Gastroesophageal sphincter (tissue), 4 donors: ENCODE measurements around the gene FRAT2. TPM values are rescaled to one million over a fixed set of nuclear protein-coding genes. Genes with fewer than 3 reads are reported as not detected.

ENCODE experiments used
- ATAC-seq: fragments of 150-250 bp; one replicate; pipeline ENCODE4 v1.9.1; 2016; ENCODE audit warnings: mild to moderate bottlenecking, moderate library complexity
- H3K27ac ChIP-seq, 4 donors: fragments of 200-600 bp; sonication (generic) in 3 of 4; 1 replicate in 3 of 4; 2 replicates in 1 of 4; pipeline ENCODE4 v1.5.1; 2016 to 2019
- H3K27me3 ChIP-seq: fragments of 200-600 bp; sonication (generic); one replicate; pipeline ENCODE4 v1.5.1; 2019
- H3K36me3 ChIP-seq, 2 donors: fragments of 200-600 bp; sonication (generic); one replicate each; pipeline ENCODE4 v1.5.1; 2019; ENCODE audit warnings: control low read depth in 1 of 2
- H3K4me1 ChIP-seq, 3 donors: fragments of 200-600 bp; sonication (generic); 1 replicate in 2 of 3; 2 replicates in 1 of 3; pipeline ENCODE4 v1.5.1; 2016 to 2019; ENCODE audit warnings: control low read depth in 2 of 3
- H3K4me3 ChIP-seq, 2 donors: fragments of 200-600 bp; sonication (generic); one replicate each; pipeline ENCODE4 v1.5.1; 2019; ENCODE audit warnings: mild to moderate bottlenecking in 1 of 2, moderate library complexity in 1 of 2
- H3K9me3 ChIP-seq, 3 donors: fragments of 200-600 bp; sonication (generic); one replicate each; pipeline ENCODE4 v1.5.1; 2017 to 2019; ENCODE audit warnings: control low read depth in 2 of 3
- CTCF ChIP-seq, 4 experiments: fragments of 200-600 bp in 2 of 4; fragments of 450-650 bp in 2 of 4; sonication (generic) in 1 of 4; IDR thresholded peaks; one replicate each; pipeline ENCODE4 v1.5.1; 2017 to 2019; ENCODE audit warnings: antibody characterized with exemption in 4 of 4, mild to moderate bottlenecking in 2 of 4, moderate library complexity in 2 of 4
- EP300 ChIP-seq: sonication (generic); formaldehyde crosslinking; IDR thresholded peaks from one replicate; pipeline ENCODE4 v1.6.1; 2017; ENCODE audit warnings: antibody characterized with exemption, mild to moderate bottlenecking
- POLR2A ChIP-seq, 2 donors: fragments of 450-650 bp; IDR thresholded peaks; one replicate each; pipeline ENCODE4 v1.6.1; 2017; ENCODE audit warnings: antibody characterized with exemption in 2 of 2, mild to moderate bottlenecking in 2 of 2, moderate library complexity in 1 of 2
- POLR2AphosphoS5 ChIP-seq: sonication (generic); formaldehyde crosslinking; IDR thresholded peaks from one replicate; pipeline ENCODE4 v1.6.1; 2017; ENCODE audit warnings: antibody characterized with exemption
- WGBS, 2 donors: methylation state at CpG; one replicate each; pipeline ENCODE4 v1.1.5; 2018; ENCODE audit warnings: low coverage in 1 of 2; 5-methylcytosine and 5-hydroxymethylcytosine counted together
- total RNA-seq, 4 donors: library from RNA; depleted of rRNA; stranded (reverse); fragments of >200 nt; gene quantifications; one replicate each; pipeline ENCODE4 v1.1.0, GENCODE V29; 2016

The FRAT2 gene
- total RNA-seq, 4 donors from 2014 or later = 10.8 to 20.9 (median 12.5) TPM

- TF ChIP-seq EP300 = no peak
- TF ChIP-seq CTCF (IDR thresholded peaks at IDR 0.05) = no peak
- no peak for TF ChIP-seq POLR2AphosphoS5
- no peak for TF ChIP-seq POLR2A (IDR thresholded peaks at IDR 0.05)
- 77 to 85% methylated on average over 2 to 4 of the region's 7 CpGs for WGBS, 2 donors
- Histone ChIP-seq H3K36me3 (peaks cover 0 to 96% of the 10 kb centered on the region in 2 donors), H3K27me3 (no peaks in the 10 kb centered on the region), H3K9me3 (no peaks in the 10 kb centered on the region), H3K4me1 (no peaks in the 10 kb centered on the region), H3K27ac (no peak overlapping the region), H3K4me3 (no peak overlapping the region)
- ATAC-seq = no peak
These were observed 37.2 kb upstream of the FRAT2 start for GRCh38 chr10:97371696-97372095.

- Histone ChIP-seq H3K4me1 (no peaks in the 10 kb centered on the region), H3K36me3 (peaks cover 0 to 98% of the 10 kb centered on the region in 2 donors), H3K9me3 (no peaks in the 10 kb centered on the region), H3K27ac (no peak overlapping the region), H3K27me3 (no peaks in the 10 kb centered on the region), H3K4me3 (no peak overlapping the region)
- 85 to 97% methylated on average over 4 of the region's 12 CpGs for WGBS, 2 donors
- no peak for ATAC-seq
- no peak for TF ChIP-seq POLR2AphosphoS5
- TF ChIP-seq EP300 = no peak
- no peak for TF ChIP-seq CTCF (IDR thresholded peaks at IDR 0.05)
- TF ChIP-seq POLR2A (IDR thresholded peaks at IDR 0.05) = no peak
These were observed 32.7 kb upstream of the FRAT2 start for GRCh38 chr10:97367126-97367649.

GRCh38 chr10:97366572-97366971 is 32.0 kb upstream of the FRAT2 start:
- H3K27ac ChIP-seq = peak overlapping the region in 2 of 4 donors; percentile 26 to 35
- peaks cover 0 to 96% of the 10 kb centered on the region in 2 donors for H3K36me3 ChIP-seq
- no peak overlapping the region for H3K4me3 ChIP-seq
- ATAC-seq = no peak
- WGBS, 2 donors = 60% methylated on average over 1 of the region's 11 CpGs; no CpG with 5 or more reads in 1 of the 2 donors
- no peaks in the 10 kb centered on the region for H3K9me3 ChIP-seq
- TF ChIP-seq POLR2A (IDR thresholded peaks at IDR 0.05) (no peak), CTCF (IDR thresholded peaks at IDR 0.05) (no peak), EP300 (no peak), POLR2AphosphoS5 (no peak)
- H3K27me3 ChIP-seq = no peaks in the 10 kb centered on the region
- H3K4me1 ChIP-seq = no peaks in the 10 kb centered on the region

DNA sequence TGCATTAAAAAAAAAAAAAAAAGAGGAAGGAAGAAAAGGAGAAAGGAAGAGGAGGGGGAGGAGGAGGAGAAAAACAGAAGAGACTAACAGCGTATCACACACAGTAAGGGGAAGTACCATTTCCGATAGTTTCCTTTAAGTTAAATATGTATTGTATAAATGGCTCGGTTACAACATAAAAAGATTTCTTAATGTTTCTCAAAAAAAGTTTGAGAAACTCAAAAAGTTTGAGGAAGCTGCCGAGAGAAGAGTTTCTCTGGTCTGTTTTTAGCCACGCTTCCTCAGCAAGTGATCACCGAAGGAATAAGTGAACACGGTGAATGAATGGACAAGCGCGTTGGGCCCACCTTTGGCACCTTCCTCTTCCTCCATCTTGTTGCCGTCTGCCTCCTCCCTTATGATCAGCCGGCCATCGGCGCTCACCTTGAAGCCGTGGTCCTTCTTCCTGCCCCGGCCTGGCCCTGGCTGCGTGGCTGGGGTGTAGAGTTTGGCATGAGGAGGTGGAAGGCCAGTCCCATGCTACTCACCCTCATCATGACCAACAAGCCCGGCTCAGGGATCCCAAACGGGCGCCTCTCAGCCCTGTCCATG is 31.3 kb upstream of the FRAT2 start:
- Histone ChIP-seq H3K4me1 (no peaks in the 10 kb centered on the region), H3K4me3 (no peak overlapping the region), H3K27me3 (no peaks in the 10 kb centered on the region), H3K9me3 (no peaks in the 10 kb centered on the region), H3K27ac (peak overlapping the region in 2 of 4 donors; percentile 26 to 35), H3K36me3 (peaks cover 0 to 96% of the 10 kb centered on the region in 2 donors)
- TF ChIP-seq CTCF (IDR thresholded peaks at IDR 0.05) = no peak
- TF ChIP-seq POLR2A (IDR thresholded peaks at IDR 0.05) = no peak
- TF ChIP-seq EP300 = no peak
- no peak for TF ChIP-seq POLR2AphosphoS5
- whole genome bisulfite sequencing, 2 donors = 77 to 85% methylated on average over 3 to 12 of the region's 19 CpGs
- ATAC-seq = peak; percentile 54

- no peak for TF ChIP-seq POLR2A (IDR thresholded peaks at IDR 0.05)
- no peak for TF ChIP-seq POLR2AphosphoS5
- no peak for TF ChIP-seq EP300
- TF ChIP-seq CTCF (IDR thresholded peaks at IDR 0.05) = no peak
- Histone ChIP-seq H3K4me1 (no peaks in the 10 kb centered on the region), H3K27ac (no peak overlapping the region), H3K4me3 (no peak overlapping the region), H3K27me3 (no peaks in the 10 kb centered on the region), H3K36me3 (peaks cover 0 to 96% of the 10 kb centered on the region in 2 donors), H3K9me3 (no peaks in the 10 kb centered on the region)
- ATAC-seq = no peak
- WGBS, 2 donors = 65 to 100% methylated on average over 1 to 2 of the region's 4 CpGs
These were observed 28.5 kb upstream of the FRAT2 start for GRCh38 chr10:97363071-97363470.
